Hematopoietic multipotent progenitor cell treated with erythropoietin and hydrocortisone succinate and interleukin-3 and kit ligand, for 6 days (in vitro differentiated cells): ENCODE results near the gene ETFB.

Experiments used
- DNase-seq: peaks from one replicate; pipeline ENCODE4 v3.0.0-alpha.2; 2015

Gene ETFB

DNA sequence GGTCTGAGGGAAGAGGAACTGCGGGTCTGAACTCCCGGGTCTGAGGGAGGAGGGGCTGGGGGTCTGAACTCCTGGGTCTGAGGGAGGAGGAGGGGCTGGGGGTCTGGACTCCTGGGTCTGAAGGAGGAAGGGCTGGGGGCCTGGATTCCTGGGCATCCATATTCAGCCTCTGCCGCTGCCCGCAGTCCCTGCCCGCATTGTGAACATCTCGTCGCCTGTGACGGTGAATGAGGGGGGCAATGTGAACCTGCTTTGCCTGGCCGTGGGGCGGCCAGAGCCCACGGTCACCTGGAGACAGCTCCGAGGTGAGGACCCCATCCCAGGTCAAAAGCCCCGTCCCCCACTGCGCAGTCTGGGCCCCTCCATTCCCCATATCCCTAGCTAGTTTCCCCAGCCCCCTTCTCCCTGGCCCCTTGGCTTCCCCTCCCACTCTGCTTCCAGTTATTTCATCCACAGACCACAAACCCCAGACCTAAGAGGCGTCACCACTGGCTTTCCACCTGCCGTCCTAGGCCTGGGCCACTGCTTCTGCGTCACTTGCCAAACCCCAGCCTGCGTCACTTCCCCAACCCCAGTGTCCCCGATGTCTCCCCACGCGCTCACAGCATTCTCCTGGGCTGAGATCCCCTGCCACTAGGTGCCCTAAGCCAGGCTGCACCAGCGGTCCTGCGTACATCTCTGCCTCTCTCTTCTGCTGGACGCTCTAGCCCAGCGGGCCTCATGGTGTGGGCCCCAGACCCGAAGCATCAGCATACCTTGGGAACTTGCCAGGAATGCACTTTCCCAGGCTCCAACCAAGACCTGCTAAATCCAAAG lies 40.8 kb downstream of the ETFB start:
- no peak for DNase-seq

DNA sequence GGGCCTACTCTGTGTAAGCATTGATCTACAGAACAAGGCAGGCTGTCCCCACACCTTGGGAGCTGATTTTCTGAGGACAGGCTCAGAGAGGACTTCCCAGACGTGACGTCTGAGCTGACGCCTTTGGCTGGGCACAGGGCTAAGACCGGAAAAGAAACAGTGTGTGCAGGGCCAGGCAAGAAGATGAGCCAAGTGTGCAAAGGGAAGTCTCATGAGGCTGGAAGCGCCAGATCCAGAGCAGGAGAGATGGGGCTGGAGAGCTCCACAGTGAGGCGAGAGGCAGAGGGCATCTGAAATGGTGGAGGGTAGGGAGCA lies 42.1 kb downstream of the ETFB start:
- no peak for DNase-seq

DNA sequence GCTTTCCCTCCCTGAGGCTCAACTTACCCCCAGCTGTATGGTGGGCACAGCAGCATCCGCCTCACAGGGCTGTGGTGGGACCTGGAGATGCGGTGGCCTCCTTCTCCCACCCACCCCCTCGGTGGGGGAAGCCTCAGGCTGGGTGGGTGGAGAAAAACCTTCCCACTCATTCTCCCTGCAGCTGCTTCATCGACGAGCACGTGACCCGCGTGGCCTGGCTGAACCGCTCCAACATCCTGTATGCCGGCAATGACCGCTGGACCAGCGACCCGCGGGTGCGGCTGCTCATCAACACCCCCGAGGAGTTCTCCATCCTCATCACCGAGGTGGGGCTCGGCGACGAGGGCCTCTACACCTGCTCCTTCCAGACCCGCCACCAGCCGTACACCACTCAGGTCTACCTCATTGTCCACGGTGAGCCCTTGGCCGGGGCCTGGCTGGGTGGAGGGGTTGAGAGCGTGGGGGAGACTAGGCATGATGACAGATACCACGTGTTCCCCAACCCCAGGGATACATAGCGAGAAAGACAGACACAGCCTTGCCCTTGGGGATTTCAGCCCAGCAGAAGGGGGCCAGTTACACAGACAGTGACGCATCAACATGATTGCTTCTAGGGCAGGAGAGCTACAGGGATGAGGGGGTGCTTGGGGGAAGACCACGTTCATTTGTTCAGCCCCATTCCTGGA lies 42.6 kb downstream of the ETFB start:
- DNase-seq = no peak

DNA sequence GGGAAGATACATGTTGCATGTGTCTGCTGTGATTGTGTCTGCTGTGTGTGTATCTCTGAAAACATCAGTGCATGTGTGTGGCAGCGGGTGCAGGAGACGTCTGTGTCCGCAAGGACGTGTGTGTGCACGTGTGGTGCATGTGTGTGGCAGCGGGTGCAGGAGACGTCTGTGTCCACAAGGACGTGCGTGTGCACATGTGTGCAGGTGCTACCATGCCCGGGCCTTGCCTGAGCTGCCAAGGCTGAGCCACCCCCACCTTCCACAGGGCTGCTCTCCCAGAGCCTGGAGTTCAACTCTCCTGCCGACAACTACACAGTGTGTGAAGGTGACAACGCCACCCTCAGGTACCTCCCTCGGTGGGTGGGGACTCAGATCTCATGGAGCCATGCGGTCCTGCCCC lies 44.4 kb downstream of the ETFB start:
- no peak for DNase-seq

DNA sequence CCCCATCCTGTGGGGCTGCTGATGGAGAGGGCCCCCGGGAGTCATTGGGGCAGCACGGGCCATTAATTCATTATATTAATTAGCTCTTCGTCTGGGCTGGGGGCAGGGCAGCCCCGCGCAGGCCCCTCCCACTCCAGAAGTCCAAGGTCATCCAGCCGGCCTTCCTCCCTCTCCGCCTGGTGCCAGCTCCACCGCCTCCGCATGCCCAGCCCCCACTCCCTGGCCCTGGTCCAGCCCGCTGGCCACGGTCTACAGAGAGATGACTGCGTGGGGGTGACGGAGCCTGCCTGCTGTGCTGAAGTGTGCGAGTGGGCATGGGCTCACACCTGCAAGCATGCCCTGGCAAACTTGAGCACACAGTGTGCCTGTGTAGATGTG lies 45.9 kb downstream of the ETFB start:
- DNase-seq = no peak

DNA sequence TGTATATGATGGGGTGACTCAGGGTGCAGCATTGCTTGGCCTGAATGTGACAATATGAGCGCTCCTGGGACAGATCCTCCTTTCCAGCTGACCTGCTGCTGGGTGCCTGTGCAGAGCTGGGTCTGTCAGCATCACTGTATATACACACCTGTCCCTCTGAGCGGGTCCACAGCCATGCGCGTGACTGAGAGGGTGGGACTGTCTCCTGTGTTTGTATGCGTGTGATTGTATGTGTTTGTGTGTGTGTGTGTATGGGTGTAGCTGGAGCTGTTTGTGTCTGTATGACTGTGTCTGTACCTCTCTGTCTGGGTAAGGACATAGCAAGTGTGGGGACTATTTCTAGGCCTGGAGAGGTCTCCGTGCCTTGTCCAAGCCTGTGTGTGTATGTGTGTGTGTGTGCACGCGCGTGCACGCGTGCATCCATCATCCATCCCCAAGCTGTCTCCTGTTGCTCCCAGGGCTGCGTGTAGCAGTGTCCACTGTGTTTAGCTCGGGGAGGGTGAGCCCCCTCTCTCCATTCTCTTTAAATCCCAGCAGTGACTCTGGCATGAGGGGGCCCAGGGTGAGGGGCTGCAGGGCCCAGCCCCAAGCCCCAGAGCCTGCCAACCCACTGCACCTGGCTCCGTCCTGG lies 46.4 kb downstream of the ETFB start:
- DNase-seq = no peak

DNA sequence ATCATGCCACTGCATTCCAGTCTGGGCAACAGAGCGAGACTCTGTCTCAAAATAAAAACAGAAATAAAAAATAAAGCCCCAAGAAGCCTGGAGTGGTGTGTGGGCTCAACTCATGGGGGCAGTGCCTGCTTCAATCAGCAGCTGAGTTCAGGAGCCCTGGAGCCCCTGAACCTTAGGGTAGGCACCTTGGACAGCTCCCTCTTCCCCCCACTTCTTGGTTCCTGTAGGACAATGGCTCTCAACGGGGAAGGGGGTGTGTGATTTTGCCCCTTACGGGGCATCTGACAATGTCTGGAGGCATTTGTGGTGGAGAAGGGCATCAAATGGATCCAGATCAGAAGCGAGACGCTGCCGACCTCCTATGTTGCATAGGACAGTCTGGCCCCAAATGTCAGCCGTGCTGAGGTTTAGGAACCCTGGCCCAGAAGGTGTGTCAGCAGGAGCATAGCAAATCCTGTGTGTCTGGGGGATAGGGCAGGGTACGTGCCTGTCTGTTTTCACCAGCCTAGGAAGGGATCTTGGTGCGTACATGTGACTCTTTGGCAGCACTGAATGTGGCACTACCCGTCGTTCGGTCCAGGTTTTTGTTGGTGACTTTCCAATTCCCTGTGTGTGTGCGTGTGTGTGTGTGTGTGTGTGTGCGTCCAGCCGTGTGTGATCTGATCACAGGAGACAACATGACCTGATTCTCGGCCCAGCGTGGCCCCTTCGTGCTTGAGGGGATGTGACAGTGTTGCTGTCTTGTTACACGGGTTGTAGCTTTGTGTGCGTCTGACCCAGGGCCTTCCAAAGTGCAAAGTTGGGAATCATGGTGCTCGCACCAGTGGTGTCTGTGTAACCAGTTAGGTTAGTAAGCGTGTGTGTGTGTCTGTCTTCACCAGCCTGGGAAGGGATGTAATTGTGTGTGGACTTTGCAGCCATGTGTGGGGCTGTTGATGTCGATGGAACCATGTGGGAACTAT lies 47.2 kb downstream of the ETFB start:
- peak; percentile 43 for DNase-seq

DNA sequence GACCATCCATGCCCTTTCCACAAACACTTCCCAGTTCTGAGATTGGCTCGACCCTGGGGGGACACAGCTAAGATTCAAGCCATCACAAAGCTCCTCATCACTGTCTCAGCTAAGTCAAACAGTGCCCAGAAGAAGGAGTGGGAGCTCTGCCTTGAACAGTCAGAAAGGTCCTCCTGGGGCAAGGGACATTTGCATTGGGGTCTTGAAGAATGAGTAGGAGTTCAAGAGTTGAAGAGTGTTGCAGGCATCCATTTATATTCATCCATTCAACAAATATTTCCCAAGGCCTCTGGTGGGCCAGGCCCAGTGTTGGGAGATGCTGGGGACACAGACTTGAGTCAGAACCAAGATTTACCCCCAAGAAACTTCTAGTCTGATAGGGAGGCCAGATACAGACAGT lies 48.2 kb downstream of the ETFB start:
- no peak for DNase-seq

DNA sequence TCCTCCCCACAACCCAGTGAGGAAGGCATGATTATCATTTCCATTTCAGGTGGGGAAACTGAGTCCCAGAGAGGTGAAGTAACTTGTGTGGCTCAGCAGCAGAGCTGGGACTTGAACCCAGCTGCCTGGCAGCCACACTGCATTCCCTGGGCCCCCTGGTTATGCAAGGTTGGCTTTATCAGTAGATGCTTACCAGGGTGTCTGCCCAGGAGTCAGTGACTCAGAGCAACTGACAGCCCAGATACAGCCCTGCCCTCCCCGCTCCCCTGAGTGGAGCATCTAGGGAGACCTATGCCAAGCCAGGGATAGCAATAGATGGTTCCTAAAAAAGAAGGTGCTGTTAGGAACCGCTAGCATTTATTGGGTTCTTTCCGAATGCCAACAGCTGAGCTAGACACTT lies 48.8 kb downstream of the ETFB start:
- DNase-seq = peak; percentile 58

DNA sequence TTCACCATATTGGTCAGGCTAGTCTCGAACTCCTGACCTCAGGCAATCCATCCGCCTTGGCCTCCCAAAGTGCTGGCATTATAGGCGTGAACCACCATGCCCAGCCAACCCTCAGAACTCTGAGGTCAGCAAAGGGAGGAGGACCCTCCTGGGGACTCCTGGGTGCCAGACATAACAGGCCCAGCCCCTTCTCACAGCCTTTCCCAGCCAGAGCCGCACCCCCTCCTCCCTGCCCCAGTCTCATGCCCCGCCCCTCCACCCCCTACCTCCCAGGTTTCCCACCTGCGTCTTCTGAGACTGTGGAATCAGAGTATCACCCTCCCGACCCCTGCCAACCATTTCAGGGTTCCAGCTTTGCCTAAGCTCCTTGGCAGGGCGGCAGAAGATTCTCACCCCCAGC lies 49.5 kb downstream of the ETFB start:
- DNase-seq = no peak

DNA sequence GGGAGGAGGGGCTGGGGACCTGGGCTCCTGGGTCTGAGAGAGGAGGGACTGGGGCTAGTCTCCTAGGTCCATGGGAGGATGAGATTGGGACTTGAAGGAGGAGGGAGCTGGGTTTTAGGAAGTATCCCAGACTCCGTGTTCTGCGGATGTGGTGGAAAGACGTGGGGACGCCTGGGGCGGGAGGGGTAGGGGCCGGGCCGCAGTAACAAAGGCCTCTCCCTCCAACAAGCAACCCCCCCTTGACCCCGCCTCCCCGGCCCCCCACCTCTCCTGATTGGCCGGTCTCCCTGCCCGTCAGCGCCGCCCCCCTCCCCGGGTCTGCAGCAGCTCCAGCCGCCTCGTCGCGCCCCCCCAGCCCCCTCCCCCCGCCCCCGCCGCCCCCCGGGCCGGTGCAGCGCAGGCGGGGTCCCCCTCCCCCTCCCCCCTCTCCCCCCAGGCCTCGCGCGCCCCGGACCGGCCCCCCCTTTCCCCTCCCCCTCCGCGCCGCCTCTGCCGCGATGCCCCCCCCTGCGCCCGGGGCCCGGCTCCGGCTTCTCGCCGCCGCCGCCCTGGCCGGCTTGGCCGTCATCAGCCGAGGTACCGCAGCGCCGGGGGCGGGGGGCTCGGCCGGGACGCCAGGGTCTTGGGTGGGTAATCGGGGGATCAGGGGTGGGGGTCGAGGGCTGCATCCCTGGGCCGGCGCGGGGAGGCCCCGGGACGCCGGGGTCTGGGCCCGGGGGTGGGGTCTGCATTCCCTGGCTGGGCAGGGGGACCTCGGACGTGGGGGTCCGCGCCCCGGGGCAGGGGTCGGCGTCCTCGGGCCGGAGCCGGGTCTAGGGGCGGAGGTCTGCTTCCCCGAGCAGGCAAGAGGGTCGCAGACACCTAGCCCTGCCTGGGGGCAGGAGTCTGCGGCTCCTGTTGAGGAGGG lies 54.6 kb downstream of the ETFB start, which contains the start of gene IGLON5:
Gene IGLON5, plus strand, starts transcription at position 294 of the 907 bp plus-strand sequence. Its CDS starts 204 bp downstream, at position 498.
- DNase-seq = no peak

DNA sequence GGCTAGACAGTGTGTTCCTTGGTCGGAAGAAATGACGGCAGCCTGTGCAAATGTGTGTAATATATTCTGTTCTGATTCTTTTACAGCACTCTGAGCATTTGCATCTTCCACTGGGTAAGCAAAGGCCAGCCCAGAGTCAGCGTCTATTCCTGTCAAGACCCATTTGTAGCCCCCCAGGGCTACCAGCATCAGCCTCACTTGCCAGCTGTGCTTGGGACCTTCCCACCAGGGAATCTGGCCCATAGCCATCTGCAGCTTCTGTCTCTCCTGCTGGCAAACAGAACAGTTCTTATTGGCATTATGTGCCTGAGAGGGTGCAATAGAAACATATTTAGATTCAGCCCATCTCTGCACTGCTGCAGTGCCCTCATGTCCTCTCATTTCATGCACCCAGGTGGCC lies 60.7 kb downstream of the ETFB start:
- DNase-seq = no peak

DNA sequence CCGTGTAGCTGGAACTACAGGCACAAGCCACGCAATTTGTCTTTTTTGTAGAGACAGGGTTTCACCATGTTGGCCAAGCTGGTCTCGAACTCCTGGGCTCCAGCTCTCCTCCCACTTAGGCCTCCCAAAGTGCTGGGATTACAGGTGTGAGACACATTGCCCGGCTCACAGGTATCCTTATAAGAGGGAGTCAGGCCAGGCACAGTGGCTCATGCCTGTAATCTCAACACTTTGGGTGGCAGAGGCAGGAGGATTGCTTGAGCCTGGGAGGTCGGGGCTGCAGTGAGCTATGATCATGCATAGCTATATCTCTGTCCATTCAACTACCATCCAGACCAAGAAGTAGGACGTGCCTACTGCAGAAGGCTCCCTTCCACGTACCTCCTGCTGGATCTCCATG lies 64.9 kb downstream of the ETFB start:
- DNase-seq = no peak

DNA sequence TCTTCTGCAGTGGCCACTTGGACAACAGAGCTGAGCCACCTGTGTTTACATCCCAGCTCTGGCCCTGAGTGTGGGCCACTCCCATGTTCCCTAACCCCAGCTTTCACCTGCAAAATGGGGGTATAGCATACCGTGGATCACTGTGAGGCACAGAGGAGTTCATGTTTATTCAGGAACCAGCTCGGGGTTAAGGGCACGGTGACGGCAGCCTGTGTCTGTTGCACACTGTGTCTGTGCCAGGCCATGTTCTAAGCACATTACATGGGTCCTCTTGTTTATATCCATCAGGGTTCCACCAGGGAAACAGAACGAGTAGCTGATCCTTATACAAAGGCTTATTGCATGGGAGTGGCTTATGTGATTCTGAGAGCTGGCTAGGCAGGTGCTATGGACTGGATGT lies 68.8 kb downstream of the ETFB start:
- DNase-seq = no peak

DNA sequence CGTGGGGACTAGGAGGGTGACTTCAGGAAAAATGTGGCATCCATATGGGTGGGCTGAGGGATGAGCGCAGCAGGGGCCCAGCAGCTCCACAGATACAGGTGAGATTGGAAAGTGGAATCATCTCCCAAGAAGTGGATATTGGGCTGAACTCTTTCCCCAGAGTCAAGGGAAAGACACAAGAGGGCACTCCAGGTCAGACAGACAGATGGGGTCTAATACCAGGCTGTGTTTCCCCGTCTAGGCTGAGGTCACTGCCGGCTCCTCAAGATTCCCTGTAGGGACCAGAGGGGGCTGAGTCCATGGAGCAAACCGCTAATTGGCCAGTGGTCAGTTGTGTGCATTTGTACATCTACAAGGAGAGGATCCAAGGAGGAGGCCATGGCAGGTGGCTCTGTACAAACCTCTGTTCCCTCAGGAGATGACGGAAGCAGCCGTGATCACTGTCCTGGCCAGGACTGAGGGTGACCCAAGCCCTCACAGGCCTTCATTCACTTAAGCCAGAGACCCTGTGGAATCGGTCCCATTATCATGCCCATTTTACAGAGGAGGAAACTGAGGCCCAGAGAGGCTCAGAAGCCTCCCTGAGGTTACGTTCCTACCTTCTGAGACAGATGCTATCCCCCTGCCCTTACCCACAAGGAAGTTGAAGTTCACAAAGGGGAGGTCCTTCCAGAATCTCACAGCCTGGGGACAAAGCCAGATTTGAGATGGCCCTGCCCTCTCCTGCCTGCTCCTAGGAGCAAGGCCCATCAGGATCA lies 69.7 kb downstream of the ETFB start:
- DNase-seq = peak; percentile 15

DNA sequence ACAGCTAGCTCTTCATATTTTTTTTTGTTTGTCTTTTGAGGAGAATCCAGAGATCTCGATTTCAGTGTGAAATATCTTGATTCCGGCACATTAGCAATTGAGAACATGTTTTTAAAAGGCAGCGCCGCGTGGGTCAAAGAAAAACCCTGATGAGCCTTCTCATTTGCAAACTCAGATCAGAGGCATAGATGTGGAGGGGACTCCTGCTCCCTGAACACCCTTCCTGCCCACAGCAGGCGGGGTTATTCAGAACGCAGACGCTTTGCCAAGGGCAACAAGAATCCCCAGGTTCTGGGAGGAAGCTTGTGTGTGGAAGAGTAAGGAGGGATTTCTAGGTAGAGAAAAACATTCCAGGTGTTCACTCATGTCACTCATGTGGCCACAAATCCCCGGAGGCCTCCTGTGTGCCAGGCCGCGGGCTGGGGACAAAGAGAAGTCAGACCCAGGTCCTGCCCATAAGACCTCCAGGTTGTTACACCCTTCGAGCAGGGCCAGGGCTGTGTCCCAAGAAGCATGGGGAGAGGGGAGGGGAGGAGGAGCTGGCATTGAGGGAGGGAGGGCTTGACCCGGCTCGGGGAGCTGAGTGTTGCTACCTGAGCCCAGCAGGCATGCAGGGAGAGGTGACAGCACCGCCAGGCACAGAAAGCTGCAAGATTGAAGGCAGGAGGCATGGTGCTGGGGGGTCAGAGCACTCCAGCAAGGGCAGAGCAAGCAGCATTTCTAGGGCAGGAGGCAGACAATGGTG lies 70.6 kb downstream of the ETFB start:
- no peak for DNase-seq
